KMS-11 (cell line): Measurements from ENCODE around the gene ZNF764.

Experiments
- H2AFZ ChIP-seq: fragments of 200-600 bp; sonication (generic); 2 replicates; pipeline ENCODE4 v1.6.1; 2016; ENCODE audit warnings: antibody characterized with exemption, mixed run types, low read depth
- H3K27ac ChIP-seq: fragments of 200-600 bp; sonication (generic); 2 replicates; pipeline ENCODE4 v1.6.1; 2016; ENCODE audit warnings: mild to moderate bottlenecking, mixed run types
- H3K27me3 ChIP-seq: fragments of 200-600 bp; sonication (generic); 2 replicates; pipeline ENCODE4 v1.6.1; 2017; ENCODE audit warnings: mild to moderate bottlenecking, low read depth, mixed run types, moderate library complexity; ENCODE audit not compliant: insufficient read depth
- H3K36me3 ChIP-seq: fragments of 200-600 bp; sonication (generic); 2 replicates; pipeline ENCODE4 v1.6.1; 2017; ENCODE audit warnings: mild to moderate bottlenecking, mixed run types; ENCODE audit not compliant: insufficient read depth
- H3K4me1 ChIP-seq: fragments of 200-600 bp; sonication (generic); 2 replicates; pipeline ENCODE4 v1.6.1; 2016; ENCODE audit warnings: mild to moderate bottlenecking, low read depth, mixed run types; ENCODE audit not compliant: poor library complexity, severe bottlenecking
- H3K4me2 ChIP-seq: fragments of 200-600 bp; sonication (generic); 2 replicates; pipeline ENCODE4 v1.7.0; 2016; ENCODE audit warnings: mild to moderate bottlenecking, mixed run types
- H3K4me3 ChIP-seq: fragments of 200-600 bp; sonication (generic); IDR thresholded peaks from 2 replicates; pipeline ENCODE4 v1.6.1; 2017; ENCODE audit warnings: low read depth, low read length, mixed read lengths; ENCODE audit not compliant: insufficient read depth
- H3K79me2 ChIP-seq: fragments of 200-600 bp; sonication (generic); 2 replicates; pipeline ENCODE4 v1.6.1; 2016; ENCODE audit warnings: low read depth, mixed run types; ENCODE audit not compliant: insufficient read depth
- H3K9ac ChIP-seq: fragments of 200-600 bp; sonication (generic); 2 replicates; pipeline ENCODE4 v1.6.1; 2016; ENCODE audit warnings: mild to moderate bottlenecking, mixed run types
- H4K20me1 ChIP-seq: fragments of 200-600 bp; sonication (generic); 2 replicates; pipeline ENCODE4 v1.6.1; 2016; ENCODE audit warnings: mild to moderate bottlenecking, mixed run types; ENCODE audit not compliant: insufficient read depth
- TF ChIP-seq, protein P1 (sequence below): fragments of 200-600 bp; sonication (generic); conservative IDR thresholded peaks from 2 replicates; pipeline ENCODE4 v1.6.1; 2017; ENCODE audit warnings: low read depth, mild to moderate bottlenecking, antibody characterized with exemption, low read length, moderate library complexity, mixed read lengths

The ZNF764 gene

GRCh38 chr16:30569281-30569680 is 11.1 kb upstream of the ZNF764 start:
- H2AFZ ChIP-seq, result no peak overlapping the region
- peaks cover 12% of the 10 kb centered on the region for H3K79me2 ChIP-seq
- TF ChIP-seq, protein P1, sequence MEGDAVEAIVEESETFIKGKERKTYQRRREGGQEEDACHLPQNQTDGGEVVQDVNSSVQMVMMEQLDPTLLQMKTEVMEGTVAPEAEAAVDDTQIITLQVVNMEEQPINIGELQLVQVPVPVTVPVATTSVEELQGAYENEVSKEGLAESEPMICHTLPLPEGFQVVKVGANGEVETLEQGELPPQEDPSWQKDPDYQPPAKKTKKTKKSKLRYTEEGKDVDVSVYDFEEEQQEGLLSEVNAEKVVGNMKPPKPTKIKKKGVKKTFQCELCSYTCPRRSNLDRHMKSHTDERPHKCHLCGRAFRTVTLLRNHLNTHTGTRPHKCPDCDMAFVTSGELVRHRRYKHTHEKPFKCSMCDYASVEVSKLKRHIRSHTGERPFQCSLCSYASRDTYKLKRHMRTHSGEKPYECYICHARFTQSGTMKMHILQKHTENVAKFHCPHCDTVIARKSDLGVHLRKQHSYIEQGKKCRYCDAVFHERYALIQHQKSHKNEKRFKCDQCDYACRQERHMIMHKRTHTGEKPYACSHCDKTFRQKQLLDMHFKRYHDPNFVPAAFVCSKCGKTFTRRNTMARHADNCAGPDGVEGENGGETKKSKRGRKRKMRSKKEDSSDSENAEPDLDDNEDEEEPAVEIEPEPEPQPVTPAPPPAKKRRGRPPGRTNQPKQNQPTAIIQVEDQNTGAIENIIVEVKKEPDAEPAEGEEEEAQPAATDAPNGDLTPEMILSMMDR, result no peak
- H3K36me3 ChIP-seq, result no peaks in the 10 kb centered on the region
- no peak overlapping the region for H3K4me2 ChIP-seq
- peak overlapping the region; percentile 77; the same call in 1 of the 2 replicates for H3K27ac ChIP-seq
- no peak overlapping the region for H3K4me3 ChIP-seq
- H4K20me1 ChIP-seq, result no peaks in the 10 kb centered on the region
- H3K27me3 ChIP-seq, result no peaks in the 10 kb centered on the region
- no peak overlapping the region for H3K9ac ChIP-seq
- H3K4me1 ChIP-seq, result peaks cover 60% of the 10 kb centered on the region

DNA sequence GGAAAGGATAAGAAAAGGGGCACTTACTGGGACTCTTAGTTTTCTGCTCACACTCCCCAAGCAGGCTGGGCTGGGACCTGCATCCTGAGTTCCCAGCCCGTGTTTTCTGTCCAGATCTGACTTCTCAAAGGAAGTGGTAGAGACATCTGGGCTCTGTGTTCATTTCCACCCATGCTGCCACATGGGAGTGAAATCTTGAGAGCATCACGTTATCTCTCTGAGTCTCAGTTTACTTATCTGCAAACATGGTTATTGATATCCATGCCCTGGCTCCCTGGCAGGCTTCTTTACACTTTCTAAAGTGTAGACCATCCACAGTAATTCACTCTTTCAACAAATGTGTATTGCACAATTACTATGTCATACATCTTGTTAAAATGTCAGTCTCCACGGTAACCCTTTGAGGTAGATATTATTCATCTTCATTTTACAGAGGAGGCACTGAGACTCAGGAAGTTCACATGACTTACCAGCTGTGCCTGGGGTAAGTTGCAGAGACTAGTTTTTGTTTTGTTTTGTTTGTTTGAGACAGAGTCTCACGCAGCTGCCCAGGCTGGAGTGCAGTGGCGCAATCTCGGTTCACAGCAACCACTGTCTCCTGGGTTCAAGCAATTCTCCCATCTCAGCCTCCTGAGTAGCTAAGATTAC is 9.9 kb upstream of the ZNF764 start:
- peaks cover 7% of the 10 kb centered on the region for H3K79me2 ChIP-seq
- TF ChIP-seq, protein P1, result no peak
- no peaks in the 10 kb centered on the region for H3K36me3 ChIP-seq
- no peaks in the 10 kb centered on the region for H3K27me3 ChIP-seq
- peak overlapping the region; percentile 77 for H3K27ac ChIP-seq
- peak overlapping the region; percentile 18; the same call in 1 of the 2 replicates for H3K9ac ChIP-seq
- peak overlapping the region; percentile 3; the same call in 1 of the 2 replicates for H2AFZ ChIP-seq
- no peaks in the 10 kb centered on the region for H4K20me1 ChIP-seq
- peak overlapping the region; percentile 62 for H3K4me2 ChIP-seq
- peaks cover 49% of the 10 kb centered on the region for H3K4me1 ChIP-seq
- H3K4me3 ChIP-seq, result no peak overlapping the region

- peaks cover 42% of the 10 kb centered on the region for H3K4me1 ChIP-seq
- H3K27me3 ChIP-seq, result no peaks in the 10 kb centered on the region
- peak overlapping the region; percentile 3 for H2AFZ ChIP-seq
- peak overlapping the region; percentile 62 for H3K4me2 ChIP-seq
- H3K79me2 ChIP-seq, result no peaks in the 10 kb centered on the region; the same call in 1 of the 2 replicates
- no peak overlapping the region for H3K4me3 ChIP-seq
- TF ChIP-seq, protein P1, result no peak
- H4K20me1 ChIP-seq, result no peaks in the 10 kb centered on the region
- H3K9ac ChIP-seq, result peak overlapping the region; percentile 18
- H3K36me3 ChIP-seq, result no peaks in the 10 kb centered on the region
- peak overlapping the region; percentile 77 for H3K27ac ChIP-seq
Observed at GRCh38 chr16:30567160-30567990, 9.2 kb upstream of the ZNF764 start.

GRCh38 chr16:30566531-30566930 is 8.4 kb upstream of the ZNF764 start:
- Histone ChIP-seq H3K4me2 (peak overlapping the region; percentile 62; the same call in 1 of the 2 replicates), H3K27me3 (no peaks in the 10 kb centered on the region), H2AFZ (no peak overlapping the region), H3K79me2 (no peaks in the 10 kb centered on the region), H3K4me3 (no peak overlapping the region), H3K9ac (peak overlapping the region; percentile 18; the same call in 1 of the 2 replicates), H3K36me3 (no peaks in the 10 kb centered on the region), H4K20me1 (no peaks in the 10 kb centered on the region), H3K4me1 (peaks cover 42% of the 10 kb centered on the region), H3K27ac (peak overlapping the region; percentile 77)
- TF ChIP-seq, protein P1, result no peak
